ENCODE results near the gene EFTUD2.

The EFTUD2 gene

GRCh38 chr17:44840274-44840673 lies 59.0 kb downstream of the EFTUD2 start:
- in situ Hi-C loops (cut with HindIII; ENCODE audit: low sequenced_read_pairs), result no loop called here
- no peak for DNase-seq (ENCODE audit: low read depth, low spot score)
- H3K4me3 ChIP-seq (ENCODE audit: low read depth, low read length), result no peak overlapping the region
- TF ChIP-seq, protein P1, sequence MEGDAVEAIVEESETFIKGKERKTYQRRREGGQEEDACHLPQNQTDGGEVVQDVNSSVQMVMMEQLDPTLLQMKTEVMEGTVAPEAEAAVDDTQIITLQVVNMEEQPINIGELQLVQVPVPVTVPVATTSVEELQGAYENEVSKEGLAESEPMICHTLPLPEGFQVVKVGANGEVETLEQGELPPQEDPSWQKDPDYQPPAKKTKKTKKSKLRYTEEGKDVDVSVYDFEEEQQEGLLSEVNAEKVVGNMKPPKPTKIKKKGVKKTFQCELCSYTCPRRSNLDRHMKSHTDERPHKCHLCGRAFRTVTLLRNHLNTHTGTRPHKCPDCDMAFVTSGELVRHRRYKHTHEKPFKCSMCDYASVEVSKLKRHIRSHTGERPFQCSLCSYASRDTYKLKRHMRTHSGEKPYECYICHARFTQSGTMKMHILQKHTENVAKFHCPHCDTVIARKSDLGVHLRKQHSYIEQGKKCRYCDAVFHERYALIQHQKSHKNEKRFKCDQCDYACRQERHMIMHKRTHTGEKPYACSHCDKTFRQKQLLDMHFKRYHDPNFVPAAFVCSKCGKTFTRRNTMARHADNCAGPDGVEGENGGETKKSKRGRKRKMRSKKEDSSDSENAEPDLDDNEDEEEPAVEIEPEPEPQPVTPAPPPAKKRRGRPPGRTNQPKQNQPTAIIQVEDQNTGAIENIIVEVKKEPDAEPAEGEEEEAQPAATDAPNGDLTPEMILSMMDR (IDR thresholded peaks at IDR 0.05; ENCODE audit: low read depth, low read length), result no peak

GRCh38 chr17:44837196-44837595 lies 62.0 kb downstream of the EFTUD2 start:
- no peak overlapping the region for H3K4me3 ChIP-seq (ENCODE audit: low read depth, low read length)
- TF ChIP-seq, protein P1 (IDR thresholded peaks at IDR 0.05; ENCODE audit: low read depth, low read length), result no peak
- in situ Hi-C loops (cut with HindIII; ENCODE audit: low sequenced_read_pairs), result no loop called here
- no peak for DNase-seq (ENCODE audit: low read depth, low spot score)

GRCh38 chr17:44832805-44833204 lies 66.4 kb downstream of the EFTUD2 start:
- H3K4me3 ChIP-seq (ENCODE audit: low read depth, low read length), result no peak overlapping the region
- in situ Hi-C loops (cut with HindIII; ENCODE audit: low sequenced_read_pairs), result no loop called here
- DNase-seq (ENCODE audit: low read depth, low spot score), result no peak
- TF ChIP-seq, protein P1 (IDR thresholded peaks at IDR 0.05; ENCODE audit: low read depth, low read length), result no peak

- in situ Hi-C loops (cut with HindIII; ENCODE audit: low sequenced_read_pairs), result no loop called here
- DNase-seq (ENCODE audit: low read depth, low spot score), result no peak
- TF ChIP-seq, protein P1 (IDR thresholded peaks at IDR 0.05; ENCODE audit: low read depth, low read length), result no peak
- no peak overlapping the region for H3K4me3 ChIP-seq (ENCODE audit: low read depth, low read length)
Observed at GRCh38 chr17:44831371-44831770, 67.9 kb downstream of the EFTUD2 start.

- peak overlapping the region; percentile 86 for H3K4me3 ChIP-seq (ENCODE audit: low read depth, low read length)
- in situ Hi-C loops (cut with HindIII; ENCODE audit: low sequenced_read_pairs), result no loop called here
- TF ChIP-seq, protein P1 (IDR thresholded peaks at IDR 0.05; ENCODE audit: low read depth, low read length), result no peak
- DNase-seq (ENCODE audit: low read depth, low spot score), result peak; percentile 32
Observed at GRCh38 chr17:44830359-44831288, 68.6 kb downstream of the EFTUD2 start.

DNA sequence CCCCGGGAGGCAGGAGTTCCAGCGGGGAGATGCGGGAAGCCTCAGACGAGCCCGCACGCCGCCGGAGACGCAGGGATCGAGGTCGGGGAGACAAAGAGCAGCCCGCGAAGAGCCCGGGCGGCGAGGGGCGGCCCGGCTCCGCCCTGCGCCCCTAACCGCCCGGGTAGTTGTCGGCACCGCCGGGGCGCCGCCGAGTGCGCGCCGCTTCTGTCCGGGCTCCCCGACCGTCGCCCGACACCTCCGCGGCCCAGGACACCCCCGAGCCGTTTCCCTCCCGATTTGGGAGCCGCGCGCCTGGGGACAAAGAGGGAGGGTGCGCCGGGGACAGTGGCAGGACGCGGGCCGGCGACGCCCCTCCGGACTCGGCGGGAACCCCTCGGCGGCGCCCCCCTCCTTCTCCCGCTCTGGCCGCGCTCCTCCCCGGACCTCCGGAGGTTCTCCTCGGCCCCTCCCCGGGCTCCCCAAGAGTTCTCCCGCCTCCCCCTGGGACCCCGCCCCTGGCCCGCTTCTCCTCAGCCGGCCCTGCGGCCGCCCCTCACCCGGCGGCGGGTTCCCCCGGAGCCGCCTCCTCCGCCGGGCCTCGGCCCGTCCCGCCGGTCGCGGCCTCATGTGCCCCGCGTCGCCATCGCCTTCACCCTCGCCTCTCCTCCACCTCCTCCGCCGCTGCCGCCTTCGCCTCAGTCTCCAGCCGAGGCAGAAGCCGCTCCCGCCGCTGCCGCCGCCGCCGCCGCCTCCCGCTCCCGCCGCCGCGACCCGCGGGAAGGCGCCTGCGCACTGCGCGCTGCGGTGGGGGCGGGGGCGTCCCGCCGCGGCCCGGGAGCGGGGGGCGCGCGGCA lies 69.5 kb downstream of the EFTUD2 start, which contains the start of gene GJC1:
Gene GJC1, minus strand, starts transcription at position 765 of the 836 bp plus-strand sequence. CDS start 24,470 bp downstream, outside the sequence.
- in situ Hi-C loops (cut with HindIII; ENCODE audit: low sequenced_read_pairs), result no loop called here
- peak; percentile 43 for DNase-seq (ENCODE audit: low read depth, low spot score)
- TF ChIP-seq, protein P1 (IDR thresholded peaks at IDR 0.05; ENCODE audit: low read depth, low read length), result no peak
- H3K4me3 ChIP-seq (ENCODE audit: low read depth, low read length), result peak within 1 kb of the TSS; percentile 86
